ENCODE results near the gene ALDH2. TPM values are rescaled to one million over a fixed set of nuclear protein-coding genes. Genes with fewer than 3 reads are reported as not detected.

The ALDH2 gene
- total RNA-seq, 1 donor from 2014 or later, result 3.2 TPM

Small RNAs within 50 kb of the gene (microRNA-seq; reads per million reads assigned to microRNA genes)
- gene MIR6761, result not detected

Other genes starting within 250 kb of the ALDH2 start
- gene ATXN2, start 167.6 kb upstream of the ALDH2 start, total RNA-seq, result 16.4 and 18.3 TPM in 2 replicates
- gene BRAP, start 81.0 kb upstream of the ALDH2 start, total RNA-seq, result 17.7 and 20.4 TPM in 2 replicates
- gene ACAD10, start 80.9 kb upstream of the ALDH2 start, total RNA-seq, result 13.5 and 17.3 TPM in 2 replicates
- gene MAPKAPK5, start 75.3 kb downstream of the ALDH2 start, total RNA-seq, result 45.4 and 64.4 TPM in 2 replicates
- gene TMEM116, start 246.2 kb downstream of the ALDH2 start, total RNA-seq, result 10.9 and 11.4 TPM in 2 replicates
- gene ERP29, start 246.5 kb downstream of the ALDH2 start, total RNA-seq, result 39.0 and 43.3 TPM in 2 replicates

Data from myocyte (in vitro differentiated cells).